GM23248 (cell line): ENCODE data around the gene APBB1IP. TPM values are rescaled to one million over a fixed set of nuclear protein-coding genes. Genes with fewer than 3 reads are reported as not detected.
A peak's percentile ranks its signal among the peaks of the same experiment; 100 is the strongest.

Experiments
- DNase-seq: peaks from one replicate; pipeline ENCODE4 v3.0.0-alpha.2; 2015
- H2AFZ ChIP-seq: fragments of 200-600 bp; sonication (generic); 2 replicates; pipeline ENCODE4 v1.6.1; 2016; ENCODE audit warnings: antibody characterized with exemption
- H3F3A ChIP-seq: fragments of 200-600 bp; sonication (generic); 2 replicates; pipeline ENCODE4 v1.6.1; 2016; ENCODE audit warnings: mild to moderate bottlenecking, antibody characterized with exemption, mixed run types; ENCODE audit not compliant: insufficient read depth
- H3K27ac ChIP-seq: fragments of 200-600 bp; sonication (generic); 2 replicates; pipeline ENCODE4 v1.5.1; 2016; ENCODE audit warnings: mild to moderate bottlenecking
- H3K27me3 ChIP-seq: fragments of 200-600 bp; sonication (generic); replicated peaks from 2 replicates; pipeline ENCODE4 v1.6.1; 2016; ENCODE audit warnings: mild to moderate bottlenecking; ENCODE audit not compliant: insufficient read depth
- H3K36me3 ChIP-seq: fragments of 200-600 bp; sonication (generic); 2 replicates; pipeline ENCODE4 v1.6.1; 2016; ENCODE audit warnings: low read depth, mild to moderate bottlenecking
- H3K4me1 ChIP-seq: fragments of 200-600 bp; sonication (generic); 2 replicates; pipeline ENCODE4 v1.6.1; 2016; ENCODE audit warnings: mild to moderate bottlenecking; ENCODE audit not compliant: insufficient read depth
- H3K4me2 ChIP-seq: fragments of 200-600 bp; sonication (generic); one replicate; pipeline ENCODE4 v1.6.1; 2016; ENCODE audit warnings: mild to moderate bottlenecking; ENCODE audit not compliant: unreplicated experiment
- H3K4me3 ChIP-seq: fragments of 200-600 bp; sonication (generic); 2 replicates; pipeline ENCODE4 v1.5.1; 2016; ENCODE audit warnings: mild to moderate bottlenecking
- H3K79me2 ChIP-seq: fragments of 200-600 bp; sonication (generic); 2 replicates; pipeline ENCODE4 v1.6.1; 2016; ENCODE audit warnings: mild to moderate bottlenecking; ENCODE audit not compliant: insufficient read depth
- H3K9ac ChIP-seq: fragments of 200-600 bp; sonication (generic); 2 replicates; pipeline ENCODE4 v1.6.1; 2016; ENCODE audit warnings: mild to moderate bottlenecking
- H3K9me2 ChIP-seq: fragments of 200-600 bp; sonication (generic); 2 replicates; pipeline ENCODE4 v1.6.1; 2016; ENCODE audit warnings: mixed run types, mild to moderate bottlenecking, moderate library complexity; ENCODE audit not compliant: insufficient read depth
- H3K9me3 ChIP-seq: fragments of 200-600 bp; sonication (generic); one replicate; pipeline ENCODE4 v1.6.1; 2017; ENCODE audit warnings: low read depth
- H4K20me1 ChIP-seq: fragments of 200-600 bp; sonication (generic); 2 replicates; pipeline ENCODE4 v1.6.0; 2016; ENCODE audit not compliant: insufficient read depth
- EZH2 ChIP-seq: fragments of 200-600 bp; sonication (generic); IDR thresholded peaks from 2 replicates; pipeline ENCODE4 v1.6.1; 2018; ENCODE audit warnings: antibody characterized with exemption, mild to moderate bottlenecking; ENCODE audit not compliant: insufficient read depth, poor library complexity, severe bottlenecking
- EZH2phosphoT487 ChIP-seq: fragments of 200-600 bp; sonication (generic); IDR thresholded peaks from 2 replicates; pipeline ENCODE4 v1.6.1; 2018; ENCODE audit warnings: antibody characterized with exemption, moderate library complexity, mild to moderate bottlenecking, low read depth; ENCODE audit not compliant: insufficient read depth
- WGBS, 2 experiments: methylation state at CpG; one replicate each; pipeline ENCODE4 v1.1.6; 2015 to 2017; ENCODE audit warnings: low lambda C conversion rate in 2 of 2, low coverage in 1 of 2; ENCODE audit errors: missing lambda C conversion rate in 2 of 2; 5-methylcytosine and 5-hydroxymethylcytosine counted together
- in situ Hi-C: fragments of 300-500 bp; cut with MboI; formaldehyde crosslinking; loops from 2 replicates; pipeline ENCODE4 v1.15.0; 2020
- polyA plus RNA-seq: library from polyadenylated mRNA; unstranded; fragments of >200 nt; fragmentation: Nextera tagmentation; extraction: Ambion mirVana; gene quantifications from 2 replicates; pipeline ENCODE4 v1.2.1, GENCODE V29; 2016
- total RNA-seq: library from RNA; depleted of rRNA; stranded (reverse); fragments of >200 nt; shearing (Covaris generic); gene quantifications from 2 replicates; pipeline ENCODE4 v1.2.3, GENCODE V29; 2014

The APBB1IP gene
- total and polyA plus RNA-seq, 2 experiments from 2014 or later, result 9.4 to 25.0 TPM

DNA sequence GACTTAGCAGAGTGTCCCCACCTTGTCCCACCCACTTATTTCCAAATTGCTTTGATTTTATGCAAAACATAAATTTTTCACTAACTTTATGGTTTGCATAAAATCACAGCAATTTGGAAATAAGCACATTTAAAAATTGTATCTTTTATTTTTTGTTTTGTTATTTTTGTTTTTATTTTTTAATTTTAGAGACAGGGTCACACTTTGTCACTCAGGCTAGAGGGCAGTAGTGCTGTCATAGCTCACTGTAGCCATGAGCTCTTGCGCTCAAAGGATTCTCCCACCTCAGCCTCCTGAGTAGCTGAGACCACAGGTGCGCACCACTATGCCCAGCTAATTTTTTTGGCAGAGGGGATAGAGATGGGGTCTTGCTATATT, 43.2 kb downstream of the APBB1IP start:
- H3K4me2 ChIP-seq, result no peak overlapping the region
- H3K27me3 ChIP-seq, result no peaks in the 10 kb centered on the region
- H3K27ac ChIP-seq, result no peak overlapping the region
- TF ChIP-seq EZH2 (no peak), EZH2phosphoT487 (no peak)
- H3K9ac ChIP-seq, result no peak overlapping the region
- no peaks in the 10 kb centered on the region for H3K9me2 ChIP-seq
- no peak overlapping the region for H3K4me3 ChIP-seq
- H3K9me3 ChIP-seq, result no peaks in the 10 kb centered on the region
- H3F3A ChIP-seq, result peaks cover 16% of the 10 kb centered on the region
- H2AFZ ChIP-seq, result no peak overlapping the region
- H3K4me1 ChIP-seq, result peaks cover 24% of the 10 kb centered on the region
- in situ Hi-C loops, result no loop called here
- H3K36me3 ChIP-seq, result 0 out of 2 replicates have a peak, but pooled peaks cover 3% of the 10 kb centered on the region
- peaks cover 83% of the 10 kb centered on the region for H3K79me2 ChIP-seq
- 100% methylated on average over 2 of the region's 2 CpGs for WGBS, 2 experiments
- no peak for DNase-seq
- H4K20me1 ChIP-seq, result no peaks in the 10 kb centered on the region

DNA sequence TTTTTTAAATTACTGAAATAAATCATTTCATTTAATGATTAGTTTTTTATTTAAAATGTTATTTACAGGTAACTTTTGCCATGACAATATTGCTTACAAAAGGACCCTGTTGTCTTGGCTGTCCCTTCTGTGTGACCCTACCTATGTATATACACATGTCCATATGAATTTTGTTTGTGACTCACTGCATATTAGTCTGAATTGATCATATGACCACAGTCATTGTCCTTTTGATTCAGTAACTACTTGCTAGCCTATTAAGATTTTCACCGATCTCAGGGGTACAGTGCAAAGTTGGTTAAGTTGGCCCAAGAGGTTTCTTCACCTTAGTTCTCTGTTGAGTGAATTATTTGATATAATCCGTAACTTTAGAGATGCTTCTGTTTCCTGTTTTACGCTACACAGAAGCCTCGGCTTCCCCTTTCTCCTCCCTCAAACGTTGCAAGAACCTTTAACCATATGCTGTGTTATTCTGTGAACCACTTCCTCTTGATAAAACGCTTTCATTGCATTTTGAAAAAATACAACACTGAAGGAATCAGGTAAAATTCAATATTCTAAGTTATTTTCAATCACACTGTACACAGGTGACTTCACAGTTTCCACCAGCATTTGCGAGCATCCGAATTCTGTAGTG, 43.9 kb downstream of the APBB1IP start:
- 88 to 89% methylated on average over 8 of the region's 8 CpGs for WGBS, 2 experiments

DNA sequence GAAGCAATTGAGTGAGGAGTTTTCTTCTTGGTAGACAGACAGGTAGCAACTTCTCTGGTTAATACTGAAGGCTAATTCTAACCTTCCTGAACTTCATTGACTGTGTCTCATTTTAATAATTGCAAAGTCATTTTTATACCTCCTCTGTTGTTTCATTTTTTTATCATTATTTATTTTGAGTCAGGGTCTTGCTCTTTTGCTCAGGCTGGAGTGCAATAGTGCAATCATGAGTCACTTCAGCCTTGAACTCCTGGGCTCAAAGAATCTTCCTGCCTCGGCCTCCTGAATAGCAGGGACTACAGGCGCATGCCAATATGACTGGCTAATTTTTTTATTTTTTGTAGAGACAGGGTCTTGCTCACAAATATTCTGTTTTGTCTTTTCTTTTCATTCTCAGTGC, 45.4 kb downstream of the APBB1IP start:
- Histone ChIP-seq H3K4me2 (no peak overlapping the region), H3K9me3 (no peaks in the 10 kb centered on the region), H3K9ac (no peak overlapping the region), H3K36me3 (0 out of 2 replicates have a peak, but pooled peaks cover 3% of the 10 kb centered on the region), H3K27ac (no peak overlapping the region), H3K4me3 (no peak overlapping the region), H4K20me1 (no peaks in the 10 kb centered on the region), H3K4me1 (peaks cover 40% of the 10 kb centered on the region), H2AFZ (no peak overlapping the region), H3F3A (peaks cover 28% of the 10 kb centered on the region), H3K79me2 (peaks cover 60% of the 10 kb centered on the region), H3K9me2 (no peaks in the 10 kb centered on the region), H3K27me3 (no peaks in the 10 kb centered on the region)
- DNase-seq, result no peak
- in situ Hi-C loops, result no loop called here
- TF ChIP-seq EZH2, result no peak
- no peak for TF ChIP-seq EZH2phosphoT487
- whole genome bisulfite sequencing, 2 experiments, result 86 to 94% methylated on average over 2 of the region's 2 CpGs

More for the DNA sequence above, 43.9 kb downstream of the APBB1IP start:
- no peak overlapping the region for H3K4me2 ChIP-seq
- in situ Hi-C loops, result no loop called here
- no peak for DNase-seq
- no peak overlapping the region for H3K27ac ChIP-seq
- H3K27me3 ChIP-seq, result no peaks in the 10 kb centered on the region
- peaks cover 17% of the 10 kb centered on the region for H3F3A ChIP-seq
- H3K9ac ChIP-seq, result no peak overlapping the region
- no peaks in the 10 kb centered on the region for H3K9me3 ChIP-seq
- peaks cover 75% of the 10 kb centered on the region for H3K79me2 ChIP-seq
- no peak overlapping the region for H3K4me3 ChIP-seq
- H3K36me3 ChIP-seq, result 0 out of 2 replicates have a peak, but pooled peaks cover 3% of the 10 kb centered on the region
- H3K4me1 ChIP-seq, result peaks cover 28% of the 10 kb centered on the region
- H3K9me2 ChIP-seq, result no peaks in the 10 kb centered on the region
- no peak overlapping the region for H2AFZ ChIP-seq
- H4K20me1 ChIP-seq, result no peaks in the 10 kb centered on the region
- TF ChIP-seq EZH2phosphoT487, result no peak

DNA sequence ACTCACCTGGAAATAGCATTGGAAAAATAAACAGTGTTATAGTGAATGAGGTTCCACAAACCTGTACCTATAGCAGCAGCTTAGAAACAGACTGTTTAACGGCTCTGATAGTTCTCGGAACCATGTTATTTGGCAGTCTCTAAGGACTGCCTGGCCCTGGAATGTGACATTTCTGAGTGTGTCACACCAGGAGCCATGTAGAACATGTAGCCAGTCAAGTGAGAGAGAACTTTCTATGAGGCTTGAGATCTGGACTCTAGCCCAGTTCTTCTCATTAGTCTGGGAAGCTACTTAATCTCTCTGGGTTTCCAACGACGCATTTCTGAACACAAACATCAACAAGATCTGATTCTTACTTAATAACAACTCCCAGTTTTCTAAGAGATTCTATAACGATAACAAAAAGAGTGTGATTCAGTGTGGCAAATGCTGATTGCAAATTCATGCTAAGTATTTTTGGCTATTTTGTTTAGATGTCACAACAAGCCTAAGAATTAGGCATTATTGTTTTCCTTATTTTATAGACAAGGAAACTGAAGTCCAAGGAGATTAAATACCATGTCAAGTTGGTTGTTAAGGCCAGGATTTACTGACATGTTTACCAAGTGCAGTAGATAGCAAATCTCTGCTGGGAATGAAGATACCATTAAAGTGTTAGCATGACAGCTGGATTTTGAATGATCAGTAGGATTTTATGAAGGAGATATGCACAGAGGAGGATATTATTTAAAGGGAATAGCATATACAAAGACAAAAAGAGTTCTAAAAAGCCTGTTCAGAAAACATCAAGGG, 47.2 kb downstream of the APBB1IP start:
- 3 to 5% methylated on average over 5 of the region's 5 CpGs for WGBS, 2 experiments
- in situ Hi-C loops, result no loop called here
- Histone ChIP-seq H3K9ac (peak overlapping the region; percentile 97), H3K4me1 (peaks cover 44% of the 10 kb centered on the region), H3K36me3 (0 out of 2 replicates have a peak, but pooled peaks cover 3% of the 10 kb centered on the region), H3K9me2 (no peaks in the 10 kb centered on the region), H3K4me2 (peak overlapping the region; percentile 68), H3K27me3 (no peaks in the 10 kb centered on the region), H3K4me3 (no peak overlapping the region), H4K20me1 (no peaks in the 10 kb centered on the region), H3K9me3 (no peaks in the 10 kb centered on the region), H3F3A (peaks cover 35% of the 10 kb centered on the region), H3K79me2 (peaks cover 64% of the 10 kb centered on the region), H3K27ac (peak overlapping the region; percentile 100), H2AFZ (no peak overlapping the region; the same call in 1 of the 2 replicates)
- peak; percentile 83 for DNase-seq
- no peak for TF ChIP-seq EZH2
- TF ChIP-seq EZH2phosphoT487, result no peak
